SJCRH30 (cell line): ENCODE data around the gene STK32B. TPM values are rescaled to one million over a fixed set of nuclear protein-coding genes. Genes with fewer than 3 reads are reported as not detected.

ENCODE experiments used
- DNase-seq, 2 experiments: peaks; one replicate each; pipeline ENCODE4 v3.0.0-alpha.2; 2015 to 2020
- H3K27ac ChIP-seq: fragments of 250-450 bp; sonication (Bioruptor Pico); 2 replicates; pipeline ENCODE4 v1.5.1; 2020; ENCODE audit warnings: mild to moderate bottlenecking, moderate library complexity
- H3K27me3 ChIP-seq: fragments of 250-450 bp; sonication (Bioruptor Pico); 2 replicates; pipeline ENCODE4 v1.5.1; 2020; ENCODE audit warnings: mild to moderate bottlenecking, moderate library complexity
- H3K36me3 ChIP-seq: fragments of 250-450 bp; sonication (Bioruptor Pico); 2 replicates; pipeline ENCODE4 v1.5.1; 2020; ENCODE audit warnings: mild to moderate bottlenecking, moderate library complexity
- H3K4me1 ChIP-seq: fragments of 250-450 bp; sonication (Bioruptor Pico); 2 replicates; pipeline ENCODE4 v1.5.1; 2020; ENCODE audit warnings: mild to moderate bottlenecking, moderate library complexity
- H3K4me3 ChIP-seq: fragments of 250-450 bp; sonication (Bioruptor Pico); 2 replicates; pipeline ENCODE4 v1.5.1; 2020; ENCODE audit warnings: mild to moderate bottlenecking, moderate library complexity
- H3K9me3 ChIP-seq: fragments of 250-450 bp; sonication (Bioruptor Pico); replicated peaks from 2 replicates; pipeline ENCODE4 v1.5.1; 2020; ENCODE audit warnings: mild to moderate bottlenecking, moderate library complexity
- total RNA-seq: library from RNA; depleted of rRNA; stranded (reverse); fragments of >200 nt; shearing (Covaris generic); gene quantifications from 2 replicates; pipeline ENCODE4 v1.2.3, GENCODE V29; 2014

Gene STK32B
- total RNA-seq, 1 experiment from 2014 or later, result 0.20 TPM

DNA sequence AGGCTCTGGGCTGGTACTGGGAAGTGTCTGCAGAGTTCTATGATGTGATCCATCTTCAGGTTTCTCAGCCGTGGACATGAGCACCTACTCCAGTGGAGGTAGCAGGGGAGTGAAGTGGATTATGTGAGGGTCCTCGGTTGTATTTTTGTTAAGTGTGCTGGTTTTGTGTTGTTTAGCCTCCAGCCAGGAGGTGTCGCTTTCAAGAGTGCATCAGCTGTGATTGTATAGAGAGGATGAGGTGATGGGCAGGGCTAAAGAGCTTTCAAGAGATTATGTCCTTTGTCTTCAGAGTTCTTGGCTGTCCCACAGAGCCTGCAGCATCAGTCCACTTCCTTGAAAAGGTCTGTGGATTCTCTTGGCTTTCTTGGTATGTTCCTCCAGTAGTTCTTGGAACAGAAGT, 256.6 kb downstream of the STK32B start:
- Histone ChIP-seq H3K4me3 (no peak overlapping the region), H3K27me3 (no peaks in the 10 kb centered on the region), H3K9me3 (no peaks in the 10 kb centered on the region), H3K27ac (no peak overlapping the region), H3K36me3 (no peaks in the 10 kb centered on the region), H3K4me1 (no peaks in the 10 kb centered on the region)
- DNase-seq, result peak in 1 of 2 experiments; percentile 9

DNA sequence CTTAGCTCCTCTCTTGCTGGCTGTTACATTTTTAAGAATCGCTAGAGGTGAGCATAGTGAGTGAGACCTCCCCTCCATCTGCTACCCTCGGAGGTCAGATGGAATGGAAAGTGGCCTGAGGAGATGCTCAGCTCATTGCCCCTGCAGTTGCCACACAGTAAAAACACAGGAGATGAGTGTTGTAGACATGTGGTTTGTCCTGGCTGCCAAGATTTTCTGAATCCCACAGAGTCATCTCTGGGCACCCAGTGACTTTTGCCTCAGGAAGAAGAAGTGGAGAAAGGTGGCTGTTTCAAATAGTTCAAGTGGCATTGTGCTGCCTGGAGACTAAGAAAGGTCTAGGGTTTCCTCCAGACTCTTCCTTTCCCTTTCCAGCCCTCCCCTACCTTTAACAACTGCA, 271.0 kb downstream of the STK32B start:
- H3K4me1 ChIP-seq, result no peaks in the 10 kb centered on the region
- no peaks in the 10 kb centered on the region for H3K36me3 ChIP-seq
- H3K27ac ChIP-seq, result no peak overlapping the region
- H3K27me3 ChIP-seq, result 0 out of 2 replicates have a peak, but pooled peaks cover 3% of the 10 kb centered on the region
- DNase-seq, result no peak
- no peak overlapping the region for H3K4me3 ChIP-seq
- no peaks in the 10 kb centered on the region; the same call in 1 of the 2 replicates for H3K9me3 ChIP-seq

DNA sequence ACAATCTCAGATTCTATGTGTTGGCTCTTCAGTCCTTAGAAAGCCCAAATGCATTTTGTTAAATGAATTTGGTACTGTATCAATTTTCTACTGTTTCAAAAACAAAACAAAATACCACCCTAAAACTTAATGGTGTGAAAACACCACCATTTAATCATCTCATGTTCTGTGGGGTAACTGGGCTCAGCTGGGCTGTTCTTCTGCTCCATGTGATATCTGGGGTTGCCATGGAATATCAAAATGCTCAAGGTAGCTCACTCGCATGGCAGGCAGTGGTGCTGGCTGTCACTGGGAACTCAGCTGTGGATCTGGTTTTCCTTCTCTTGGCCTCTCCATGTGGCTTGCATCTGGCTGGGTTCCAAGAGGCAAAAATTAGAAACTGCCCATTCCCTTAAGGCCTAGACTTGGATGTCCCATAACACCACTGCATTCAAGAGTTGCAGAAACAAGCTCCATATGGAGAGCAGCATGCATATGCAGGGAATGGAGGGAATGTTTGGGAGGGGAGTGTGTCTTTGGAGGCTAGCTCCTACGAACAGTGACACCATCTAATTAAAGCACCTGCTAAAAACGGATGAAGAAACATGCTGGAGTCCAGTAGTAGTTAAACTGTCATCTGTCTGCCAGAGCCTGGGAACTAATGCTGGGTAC, 279.2 kb downstream of the STK32B start:
- H3K4me3 ChIP-seq, result no peak overlapping the region
- no peaks in the 10 kb centered on the region for H3K36me3 ChIP-seq
- H3K27me3 ChIP-seq, result no peaks in the 10 kb centered on the region
- no peaks in the 10 kb centered on the region for H3K9me3 ChIP-seq
- H3K4me1 ChIP-seq, result no peaks in the 10 kb centered on the region
- no peak for DNase-seq
- no peak overlapping the region for H3K27ac ChIP-seq

DNA sequence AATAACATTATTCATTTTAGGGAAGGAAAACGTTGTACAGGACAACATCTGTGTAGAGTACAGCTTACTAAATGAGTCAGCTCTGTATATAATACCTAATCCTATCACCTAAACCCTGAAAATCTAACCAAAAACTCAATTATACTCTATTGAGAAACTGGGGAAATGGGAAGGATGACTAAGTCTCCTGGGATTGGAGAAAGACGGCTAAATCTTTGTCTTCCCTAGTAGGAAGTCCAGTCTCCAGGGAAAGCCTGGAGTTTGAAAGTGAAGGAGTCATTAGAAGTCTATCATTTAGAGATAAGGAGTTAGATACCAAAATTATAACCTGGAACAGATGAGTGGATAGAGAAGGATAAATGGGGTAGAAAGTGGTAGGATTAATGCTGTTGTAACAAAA, 286.5 kb downstream of the STK32B start:
- Histone ChIP-seq H3K4me1 (no peaks in the 10 kb centered on the region), H3K9me3 (no peaks in the 10 kb centered on the region), H3K36me3 (no peaks in the 10 kb centered on the region), H3K27ac (no peak overlapping the region), H3K27me3 (no peaks in the 10 kb centered on the region), H3K4me3 (no peak overlapping the region)
- DNase-seq, result no peak

DNA sequence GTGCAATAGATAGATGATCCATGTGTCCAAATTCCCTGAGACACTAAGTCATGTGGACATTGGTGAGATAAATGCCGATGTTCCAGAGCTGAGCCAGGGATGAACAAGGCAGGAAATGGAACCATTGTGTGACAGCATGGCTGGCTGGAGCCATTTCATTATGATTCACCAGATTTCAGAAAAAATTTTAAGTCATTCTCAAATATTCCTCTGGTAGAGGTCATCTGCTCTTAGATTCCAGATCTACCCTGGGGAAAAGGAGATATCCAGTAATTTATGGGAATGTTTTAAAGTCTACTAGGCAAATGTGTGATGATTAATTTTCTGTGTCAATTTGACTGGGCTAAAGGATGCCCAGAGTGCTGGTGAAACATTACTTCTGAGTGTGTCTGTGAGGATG, 287.3 kb downstream of the STK32B start:
- no peak for DNase-seq
- Histone ChIP-seq H3K27me3 (no peaks in the 10 kb centered on the region), H3K36me3 (no peaks in the 10 kb centered on the region), H3K4me1 (no peaks in the 10 kb centered on the region), H3K4me3 (no peak overlapping the region), H3K27ac (no peak overlapping the region), H3K9me3 (no peaks in the 10 kb centered on the region)

DNA sequence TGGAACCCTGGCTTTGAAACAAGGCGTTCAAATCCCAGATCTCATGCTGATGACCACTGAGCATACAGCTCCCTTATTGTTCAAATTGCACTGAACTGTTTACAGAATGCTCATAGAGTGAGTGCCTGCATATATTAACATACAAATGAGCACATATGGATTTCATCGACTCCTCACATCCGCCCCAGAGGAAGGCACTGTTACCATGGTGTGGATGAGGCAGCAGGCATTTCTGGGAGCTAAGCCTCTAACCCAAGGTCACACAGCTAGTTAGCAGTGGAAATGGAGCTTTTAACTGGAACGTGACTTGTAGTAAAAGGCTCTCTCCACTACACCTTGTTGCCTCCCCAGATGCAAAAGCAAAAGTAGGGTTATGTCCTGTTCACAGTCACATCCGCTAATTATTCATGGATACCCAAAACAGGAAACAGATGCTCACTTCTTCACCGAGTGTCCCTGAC, 289.7 kb downstream of the STK32B start:
- no peak for DNase-seq
- Histone ChIP-seq H3K9me3 (no peaks in the 10 kb centered on the region), H3K27ac (no peak overlapping the region)

DNA sequence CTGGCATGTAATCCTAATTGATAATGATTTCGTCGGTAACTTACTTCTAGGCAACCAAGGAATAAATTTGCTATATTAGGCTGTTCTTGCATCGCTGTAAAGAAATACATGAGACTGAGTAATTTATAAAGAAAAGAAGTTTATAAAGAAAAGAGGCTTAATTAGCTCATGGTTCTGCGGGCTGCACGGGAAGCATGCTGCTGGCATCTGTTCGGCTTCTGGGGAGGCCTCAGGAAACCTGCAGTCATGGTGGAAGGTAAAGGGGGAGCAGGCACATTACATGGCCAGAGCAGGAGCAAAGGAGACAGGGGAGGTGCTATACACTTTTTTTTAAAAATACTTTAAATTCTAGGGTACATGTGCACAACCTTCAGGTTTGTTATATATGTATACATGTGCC, 290.2 kb downstream of the STK32B start:
- Histone ChIP-seq H3K27me3 (no peaks in the 10 kb centered on the region), H3K4me1 (no peaks in the 10 kb centered on the region), H3K27ac (no peak overlapping the region), H3K36me3 (no peaks in the 10 kb centered on the region), H3K9me3 (no peaks in the 10 kb centered on the region), H3K4me3 (no peak overlapping the region)
- no peak for DNase-seq

More for the DNA sequence above, 289.7 kb downstream of the STK32B start:
- Histone ChIP-seq H3K4me3 (no peak overlapping the region), H3K27me3 (no peaks in the 10 kb centered on the region), H3K36me3 (no peaks in the 10 kb centered on the region), H3K4me1 (no peaks in the 10 kb centered on the region)

DNA sequence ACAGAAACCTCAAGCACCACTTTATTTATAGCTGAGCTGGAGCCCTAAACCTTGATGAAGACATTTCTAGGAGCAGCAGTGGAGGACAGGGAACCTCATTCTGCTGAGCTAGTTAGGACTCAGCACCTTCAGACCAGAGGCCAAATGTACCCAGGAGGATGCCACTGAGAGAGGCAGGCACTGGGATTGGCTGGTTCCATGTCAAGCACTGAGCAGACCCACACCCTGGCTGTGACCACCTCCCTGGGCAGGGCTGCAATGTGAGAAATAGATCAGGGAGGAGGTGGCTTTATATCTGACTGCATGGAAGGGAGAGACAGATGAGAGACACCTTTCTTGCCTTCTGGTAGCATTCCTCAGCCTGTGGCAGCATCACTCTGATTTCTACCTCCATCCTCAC, 304.6 kb downstream of the STK32B start:
- Histone ChIP-seq H3K4me1 (no peaks in the 10 kb centered on the region), H3K27me3 (no peaks in the 10 kb centered on the region), H3K9me3 (no peaks in the 10 kb centered on the region), H3K36me3 (no peaks in the 10 kb centered on the region), H3K4me3 (no peak overlapping the region), H3K27ac (no peak overlapping the region)
- no peak for DNase-seq

DNA sequence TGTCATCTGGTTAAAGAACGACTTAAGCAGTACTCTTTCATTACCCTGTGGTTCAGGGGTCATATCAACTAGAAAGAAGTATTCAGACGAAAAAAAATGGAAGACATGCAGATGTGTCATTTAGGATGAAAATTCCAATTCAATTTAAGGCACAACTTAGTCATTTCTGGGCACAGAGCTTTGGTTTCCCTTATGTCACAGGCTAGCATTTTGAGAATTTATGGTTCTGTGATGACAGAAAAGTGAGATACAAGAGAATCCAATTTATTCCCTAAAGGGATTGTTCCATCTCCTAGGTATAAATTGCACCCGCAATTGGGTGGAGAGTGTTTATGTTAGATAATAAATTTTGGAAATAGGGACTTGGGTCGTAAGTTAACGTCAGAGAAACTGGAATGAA, 306.6 kb downstream of the STK32B start:
- DNase-seq, result no peak
- Histone ChIP-seq H3K4me1 (no peaks in the 10 kb centered on the region), H3K27me3 (no peaks in the 10 kb centered on the region), H3K4me3 (no peak overlapping the region), H3K36me3 (no peaks in the 10 kb centered on the region), H3K9me3 (no peaks in the 10 kb centered on the region), H3K27ac (no peak overlapping the region)

DNA sequence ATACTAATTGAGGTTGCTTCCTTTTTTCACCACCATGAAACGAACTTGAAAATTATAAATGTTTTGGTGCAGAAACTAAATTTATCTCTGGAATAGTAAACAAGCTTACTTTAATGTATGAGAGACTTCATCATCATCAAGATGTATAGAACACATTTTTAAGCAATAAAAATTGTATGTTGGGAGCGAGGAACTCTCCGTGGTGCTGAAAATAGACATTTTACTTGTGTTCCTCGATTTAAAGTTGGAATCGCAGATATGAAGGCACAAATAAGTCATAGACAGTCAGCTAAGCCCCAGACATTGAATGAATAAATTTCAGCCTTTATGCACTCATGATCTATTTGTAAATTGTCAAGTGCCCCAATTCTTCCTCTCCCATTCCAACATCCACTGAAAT, 310.7 kb downstream of the STK32B start:
- Histone ChIP-seq H3K4me1 (no peaks in the 10 kb centered on the region), H3K4me3 (no peak overlapping the region), H3K27me3 (0 out of 2 replicates have a peak, but pooled peaks cover 3% of the 10 kb centered on the region), H3K36me3 (no peaks in the 10 kb centered on the region), H3K27ac (no peak overlapping the region), H3K9me3 (no peaks in the 10 kb centered on the region)
- DNase-seq, result peak; percentile 19 to 60

DNA sequence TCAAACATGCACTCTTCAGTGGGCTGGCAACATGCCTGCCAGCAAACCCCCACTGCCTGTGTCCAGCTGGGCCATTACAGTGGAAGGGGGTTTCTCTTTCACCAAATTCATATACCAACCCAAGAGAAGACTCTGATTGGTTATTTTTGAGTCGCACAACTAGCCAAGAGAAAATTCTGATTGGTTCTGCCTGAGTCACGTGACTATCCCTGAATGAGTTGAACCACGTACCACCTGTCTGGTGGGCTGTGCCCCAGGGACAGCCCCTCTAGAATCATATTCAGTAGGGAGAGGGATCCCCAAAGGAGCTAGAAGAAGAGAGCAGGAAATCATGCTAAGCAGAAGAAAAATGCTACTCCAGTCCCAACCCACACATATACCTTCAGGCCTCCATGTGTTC, 313.1 kb downstream of the STK32B start:
- DNase-seq, result no peak
- Histone ChIP-seq H3K9me3 (no peaks in the 10 kb centered on the region), H3K27me3 (0 out of 2 replicates have a peak, but pooled peaks cover 3% of the 10 kb centered on the region), H3K27ac (no peak overlapping the region), H3K4me3 (no peak overlapping the region), H3K36me3 (no peaks in the 10 kb centered on the region), H3K4me1 (no peaks in the 10 kb centered on the region)

DNA sequence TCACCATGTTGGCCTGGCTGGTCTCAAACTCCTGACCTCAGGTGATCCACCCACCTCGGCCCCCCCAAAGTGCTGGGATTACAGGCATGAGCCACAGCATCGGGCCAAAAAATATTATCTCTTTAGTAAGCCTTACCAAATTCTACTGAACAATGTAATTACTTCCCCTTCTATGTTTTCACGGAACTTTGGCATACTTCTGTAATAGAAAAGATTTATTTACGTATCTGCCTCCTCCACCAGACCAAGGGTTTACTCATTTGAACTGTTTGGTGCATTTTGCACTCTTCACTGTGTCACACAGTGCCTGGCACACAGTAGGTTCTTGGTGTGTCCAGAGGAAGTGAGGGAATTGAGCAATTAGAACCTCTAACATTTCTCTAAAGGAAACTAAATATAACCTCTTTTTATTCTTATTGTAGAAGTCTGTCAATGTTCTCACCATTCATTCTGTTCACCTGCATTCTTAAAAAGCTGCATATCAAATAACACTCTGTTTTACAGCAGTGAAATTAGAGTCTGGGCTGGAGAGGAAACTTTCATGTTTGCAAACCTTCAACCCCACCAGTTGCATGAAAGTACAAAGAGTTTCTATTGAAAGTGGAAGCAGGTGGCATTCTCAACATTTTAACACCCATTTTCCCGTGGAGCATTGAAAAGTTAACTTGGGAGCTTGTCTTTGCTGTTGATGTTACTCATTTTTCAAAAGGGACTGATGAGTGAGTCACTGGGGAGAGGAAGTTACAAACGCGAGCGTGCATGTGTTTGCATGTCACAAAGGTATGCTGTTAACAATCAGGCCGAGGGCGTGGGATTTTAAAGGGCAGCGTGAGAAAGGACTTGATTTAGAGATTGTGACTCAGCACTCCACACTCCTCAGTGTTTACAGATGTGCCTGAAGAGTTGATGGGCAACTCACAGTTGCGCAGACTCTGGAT, 314.1 kb downstream of the STK32B start:
- Histone ChIP-seq H3K27me3 (0 out of 2 replicates have a peak, but pooled peaks cover 3% of the 10 kb centered on the region), H3K4me1 (no peaks in the 10 kb centered on the region), H3K36me3 (no peaks in the 10 kb centered on the region), H3K4me3 (no peak overlapping the region), H3K9me3 (no peaks in the 10 kb centered on the region), H3K27ac (no peak overlapping the region)
- DNase-seq, result no peak

DNA sequence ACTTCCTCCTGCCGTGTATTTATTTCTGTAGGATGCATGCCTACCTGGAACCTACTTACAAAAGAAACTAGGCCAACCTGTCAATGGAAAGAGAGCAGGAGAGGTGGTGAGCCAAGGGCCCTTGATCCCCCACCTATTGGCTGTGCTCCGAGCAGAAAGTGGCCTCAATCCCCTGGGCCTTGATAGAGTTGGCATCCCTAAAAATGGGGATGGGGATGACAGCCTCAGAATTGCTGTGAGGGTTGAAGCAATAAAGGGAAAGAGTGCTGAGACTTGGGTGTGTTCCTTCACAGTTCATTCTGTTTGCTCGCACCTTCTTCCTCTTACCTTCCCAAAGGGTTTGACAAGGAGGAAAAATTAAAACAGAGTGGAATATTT, 314.7 kb downstream of the STK32B start:
- no peaks in the 10 kb centered on the region for H3K36me3 ChIP-seq
- H3K27ac ChIP-seq, result no peak overlapping the region
- no peak overlapping the region for H3K4me3 ChIP-seq
- no peak for DNase-seq
- no peaks in the 10 kb centered on the region for H3K4me1 ChIP-seq
- 0 out of 2 replicates have a peak, but pooled peaks cover 3% of the 10 kb centered on the region for H3K27me3 ChIP-seq
- no peaks in the 10 kb centered on the region for H3K9me3 ChIP-seq

DNA sequence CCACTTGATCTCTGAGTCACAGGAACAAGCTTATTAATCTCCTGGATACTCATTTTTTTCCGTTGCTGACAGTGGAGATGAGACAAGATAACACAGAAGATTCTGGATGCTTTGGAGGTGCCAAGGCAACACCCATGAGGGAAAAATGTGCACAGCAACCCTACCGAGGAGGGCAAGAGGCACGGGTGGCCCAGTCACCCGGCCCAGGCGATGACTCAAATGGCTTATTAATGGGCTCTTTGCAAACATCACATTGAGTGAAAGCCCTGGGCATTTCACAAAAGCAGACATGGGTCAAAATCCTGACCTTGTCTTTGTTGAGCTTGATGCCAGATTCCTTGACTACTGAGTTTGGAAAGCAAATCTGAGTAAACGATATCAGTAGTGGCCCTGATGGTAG, 315.1 kb downstream of the STK32B start:
- no peaks in the 10 kb centered on the region for H3K9me3 ChIP-seq
- H3K27ac ChIP-seq, result no peak overlapping the region
- no peak overlapping the region for H3K4me3 ChIP-seq
- DNase-seq, result no peak
- H3K36me3 ChIP-seq, result no peaks in the 10 kb centered on the region
- H3K4me1 ChIP-seq, result no peaks in the 10 kb centered on the region
- H3K27me3 ChIP-seq, result 0 out of 2 replicates have a peak, but pooled peaks cover 3% of the 10 kb centered on the region

DNA sequence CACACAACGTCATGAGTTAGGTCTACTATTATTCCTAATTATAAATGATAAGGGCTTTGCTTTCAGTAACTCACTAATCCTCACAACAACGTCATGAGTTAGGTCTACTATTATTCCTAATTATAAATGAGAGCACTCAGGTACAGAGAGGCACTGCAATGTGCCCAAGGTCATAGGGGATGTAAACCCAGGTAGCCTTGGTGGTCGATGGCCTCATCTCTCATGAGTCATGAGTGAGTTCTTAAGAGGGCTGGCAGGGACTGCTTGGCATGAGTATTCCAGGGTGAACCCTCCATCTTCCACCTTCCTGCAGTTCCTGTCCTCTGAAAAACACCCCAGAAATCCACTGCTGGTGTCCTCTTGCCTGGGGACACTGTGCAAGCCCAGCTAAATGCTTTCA, 317.1 kb downstream of the STK32B start:
- Histone ChIP-seq H3K4me3 (no peak overlapping the region), H3K4me1 (no peaks in the 10 kb centered on the region), H3K27me3 (0 out of 2 replicates have a peak, but pooled peaks cover 3% of the 10 kb centered on the region), H3K9me3 (no peaks in the 10 kb centered on the region), H3K27ac (no peak overlapping the region), H3K36me3 (no peaks in the 10 kb centered on the region)
- no peak for DNase-seq
